ENCODE results near the gene MDFIC2.
"Not testable (repeated sequence)": the region's sequence is repeated elsewhere in the genome, so short reads cannot be mapped to it uniquely, and the experiment has no call there.

The MDFIC2 gene

DNA sequence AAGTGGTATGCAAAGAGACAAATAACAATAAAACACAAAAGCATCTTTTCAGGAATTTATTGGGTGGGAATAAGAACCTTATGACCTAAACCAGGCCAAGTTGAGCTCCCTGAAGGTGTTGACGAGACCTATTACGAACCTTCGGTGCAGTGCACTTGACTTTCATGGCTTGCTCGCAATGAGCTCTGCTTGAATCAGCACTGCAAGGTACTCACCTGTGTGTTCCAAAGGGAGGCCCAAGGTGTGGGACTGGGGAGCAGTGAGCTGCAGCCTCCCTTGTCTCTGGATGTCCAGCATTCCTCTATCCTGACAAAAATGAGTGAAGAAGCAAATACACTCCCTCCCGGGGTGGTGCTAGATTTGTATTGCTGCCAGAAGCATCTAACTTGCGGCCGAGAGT is at the start of gene MDFIC2:
Gene MDFIC2 (minus strand): TSS at position 303 of the 400 bp plus-strand sequence. CDS start 665 bp downstream, outside the sequence.
- DNase-seq (ENCODE audit: low spot score), result no peak

DNA sequence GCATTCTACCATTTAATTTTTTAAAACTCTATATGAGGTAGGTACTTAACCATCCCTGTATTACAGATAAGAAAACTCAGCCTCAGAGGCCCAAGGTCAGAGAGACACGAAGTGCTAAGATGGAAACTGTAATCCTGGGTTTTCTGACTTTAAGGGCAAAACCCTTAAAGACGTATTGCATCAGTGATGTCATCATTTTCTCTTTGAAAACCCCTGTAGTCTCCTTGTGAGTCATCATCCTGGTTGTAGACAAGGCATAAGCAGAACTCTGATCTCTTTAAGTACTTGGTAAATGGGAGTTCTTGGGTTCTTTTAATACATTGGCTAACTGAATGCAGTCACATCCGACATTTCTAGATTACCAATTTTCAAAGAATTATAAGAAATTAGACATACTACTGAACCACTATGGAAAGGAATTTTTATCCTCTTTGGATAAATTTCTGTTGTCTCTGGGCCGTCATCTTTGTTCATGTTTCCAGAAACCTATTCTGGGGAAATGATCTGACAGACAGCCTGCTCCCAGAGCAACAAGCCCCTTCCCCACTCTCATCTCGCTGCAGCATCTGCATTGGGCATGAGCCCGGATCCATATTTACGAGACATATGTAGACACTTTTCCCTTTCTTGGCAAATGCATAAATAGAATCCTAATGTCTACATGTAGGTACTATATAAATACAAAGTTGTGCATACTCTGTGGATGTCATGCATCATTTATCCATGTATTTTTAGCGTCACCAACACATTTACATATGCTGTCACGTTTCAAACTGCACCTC is 48.7 kb upstream of the MDFIC2 start:
- DNase-seq (ENCODE audit: low spot score), result no peak

DNA sequence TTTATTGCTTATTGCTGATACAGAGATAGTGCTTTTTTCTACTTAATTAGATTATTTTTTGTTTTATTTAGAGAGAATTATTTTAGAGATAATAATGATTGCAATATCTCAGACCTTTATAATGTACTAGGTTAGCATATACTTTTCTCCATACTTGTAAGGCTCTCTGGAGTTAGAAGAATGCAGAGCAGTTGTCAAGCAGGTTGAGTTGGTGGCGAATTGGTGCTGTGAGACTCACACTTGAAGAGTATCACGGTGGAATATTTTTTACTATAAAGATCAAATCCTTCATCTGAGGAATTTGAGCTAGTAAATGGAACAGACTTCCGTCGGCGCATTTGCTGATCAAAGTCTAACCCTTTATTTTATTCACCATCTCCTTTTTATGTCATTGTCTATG is 47.3 kb upstream of the MDFIC2 start:
- DNase-seq (ENCODE audit: low spot score), result no peak

- DNase-seq (ENCODE audit: low spot score), result no peak
Observed at GRCh38 chr3:70358978-70359580, 46.6 kb upstream of the MDFIC2 start.

DNA sequence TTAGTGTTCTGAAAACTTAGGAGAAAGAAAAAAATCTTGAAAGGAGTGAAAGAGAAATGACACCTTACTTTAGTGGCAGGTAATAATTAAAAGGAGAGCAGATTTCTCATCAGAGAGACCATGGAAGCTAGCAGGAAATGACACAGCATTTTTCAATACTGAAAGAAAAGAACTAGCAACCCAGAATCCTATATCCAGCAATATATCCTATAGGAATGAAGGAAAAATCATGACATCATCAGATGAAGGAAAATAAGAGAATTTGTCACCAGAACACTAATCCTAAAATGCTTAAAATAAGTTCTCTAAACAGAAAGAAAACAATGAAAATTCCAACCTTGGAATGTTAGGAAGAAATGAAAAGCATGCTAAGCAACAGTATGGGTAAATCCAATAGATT is 39.8 kb upstream of the MDFIC2 start:
- DNase-seq (ENCODE audit: low spot score), result no peak

- no peak for DNase-seq (ENCODE audit: low spot score)
Observed at GRCh38 chr3:70342149-70342548, 29.7 kb upstream of the MDFIC2 start.

GRCh38 chr3:70336885-70337284 is 24.4 kb upstream of the MDFIC2 start:
- DNase-seq (ENCODE audit: low spot score), result not testable (repeated sequence)

DNA sequence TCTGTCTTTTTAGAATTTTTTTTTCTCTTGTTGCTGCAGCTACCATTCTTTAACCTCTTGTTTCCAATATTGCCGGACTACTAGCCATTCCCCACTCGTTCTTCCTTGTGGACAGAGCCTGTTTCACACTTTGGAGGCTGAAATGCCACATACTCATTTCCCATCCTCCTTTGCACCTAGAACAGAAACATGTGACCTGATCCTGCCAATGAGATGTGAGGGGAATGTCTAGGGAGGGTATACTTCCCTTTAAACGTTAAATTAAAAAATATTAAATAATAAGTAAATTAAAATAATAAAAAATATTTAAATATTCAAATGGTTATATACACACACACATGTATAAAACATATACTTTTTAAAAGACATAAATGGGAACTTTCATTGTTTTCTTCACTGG is 20.6 kb upstream of the MDFIC2 start:
- no peak for DNase-seq (ENCODE audit: low spot score)

GRCh38 chr3:70315021-70315420 is 2.6 kb upstream of the MDFIC2 start:
- no peak for DNase-seq (ENCODE audit: low spot score)

- no peak for DNase-seq (ENCODE audit: low spot score)
Observed at GRCh38 chr3:70310809-70311208, 1.6 kb downstream of the MDFIC2 start.

DNA sequence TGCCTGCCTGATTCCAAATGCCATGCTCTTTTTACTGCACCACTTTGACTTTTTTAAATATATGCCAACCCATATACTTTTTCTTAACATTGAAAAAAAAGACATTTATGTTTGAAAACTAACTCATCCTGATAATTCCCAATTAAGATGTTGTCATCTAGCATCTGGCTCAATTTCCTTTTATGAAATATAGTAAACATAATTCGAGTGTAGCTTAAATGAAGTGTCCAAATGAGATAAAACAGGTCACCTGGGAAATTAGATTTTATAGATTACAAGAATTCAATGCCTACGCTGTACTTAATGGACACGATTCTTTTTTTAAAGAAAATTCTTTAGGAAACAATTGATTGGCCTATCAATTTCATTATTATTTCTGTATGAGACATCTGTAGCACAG is 2.8 kb downstream of the MDFIC2 start:
- DNase-seq (ENCODE audit: low spot score), result no peak

GRCh38 chr3:70308760-70309159 is 3.7 kb downstream of the MDFIC2 start:
- no peak for DNase-seq (ENCODE audit: low spot score)

DNA sequence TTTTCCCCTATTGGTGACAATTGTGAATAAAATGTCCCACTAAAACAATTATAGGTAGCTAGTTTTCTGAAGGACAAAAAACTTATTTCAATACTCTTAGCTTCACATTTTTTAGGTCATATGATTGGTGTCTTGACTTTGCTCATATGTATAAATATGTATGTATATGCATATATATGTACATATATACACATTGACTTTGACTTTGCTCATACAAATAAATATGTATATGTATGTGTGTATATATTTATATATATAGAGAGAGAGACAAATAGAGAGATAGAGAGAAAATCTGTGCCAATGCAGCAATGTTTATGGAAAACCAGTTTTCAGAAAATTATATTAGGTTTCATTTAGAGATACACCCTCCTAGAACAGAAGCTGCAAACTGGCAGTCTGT is 5.7 kb downstream of the MDFIC2 start:
- no peak for DNase-seq (ENCODE audit: low spot score)

GRCh38 chr3:70298385-70298784 is 14.1 kb downstream of the MDFIC2 start:
- no peak for DNase-seq (ENCODE audit: low spot score)

GRCh38 chr3:70291097-70291482 is 21.3 kb downstream of the MDFIC2 start:
- no peak for DNase-seq (ENCODE audit: low spot score)

- DNase-seq (ENCODE audit: low spot score), result not testable (repeated sequence)
Observed at GRCh38 chr3:70290431-70291096, 21.9 kb downstream of the MDFIC2 start.

- DNase-seq (ENCODE audit: low spot score), result no peak
Observed at GRCh38 chr3:70281663-70282062, 30.8 kb downstream of the MDFIC2 start.

GRCh38 chr3:70277304-70277703 is 35.1 kb downstream of the MDFIC2 start:
- DNase-seq (ENCODE audit: low spot score), result no peak

- DNase-seq (ENCODE audit: low spot score), result no peak
Observed at GRCh38 chr3:70276901-70277300, 35.5 kb downstream of the MDFIC2 start.

DNA sequence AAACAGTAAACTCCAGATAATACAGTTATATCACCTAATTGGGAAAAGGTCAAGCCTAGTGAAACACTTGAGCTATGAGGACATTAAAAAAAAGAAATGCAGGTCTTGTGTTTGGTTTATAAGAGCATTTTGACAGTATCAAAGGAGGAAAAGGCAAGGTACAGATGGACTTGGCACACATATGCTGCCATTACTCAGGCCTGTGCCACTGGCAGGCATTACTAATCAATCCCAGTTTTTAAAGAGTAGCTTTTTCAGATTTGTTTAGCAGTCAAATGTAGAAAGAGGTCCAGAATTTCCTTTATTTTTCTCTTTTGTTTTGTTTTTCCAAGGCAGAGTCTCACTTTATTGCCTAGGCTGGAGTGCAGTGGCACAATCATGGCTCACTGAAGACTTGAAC is 38.9 kb downstream of the MDFIC2 start:
- DNase-seq (ENCODE audit: low spot score), result no peak

GRCh38 chr3:70272798-70273197 is 39.6 kb downstream of the MDFIC2 start:
- DNase-seq (ENCODE audit: low spot score), result no peak

GRCh38 chr3:70264122-70264780 is 48.2 kb downstream of the MDFIC2 start:
- DNase-seq (ENCODE audit: low spot score), result no peak

DNA sequence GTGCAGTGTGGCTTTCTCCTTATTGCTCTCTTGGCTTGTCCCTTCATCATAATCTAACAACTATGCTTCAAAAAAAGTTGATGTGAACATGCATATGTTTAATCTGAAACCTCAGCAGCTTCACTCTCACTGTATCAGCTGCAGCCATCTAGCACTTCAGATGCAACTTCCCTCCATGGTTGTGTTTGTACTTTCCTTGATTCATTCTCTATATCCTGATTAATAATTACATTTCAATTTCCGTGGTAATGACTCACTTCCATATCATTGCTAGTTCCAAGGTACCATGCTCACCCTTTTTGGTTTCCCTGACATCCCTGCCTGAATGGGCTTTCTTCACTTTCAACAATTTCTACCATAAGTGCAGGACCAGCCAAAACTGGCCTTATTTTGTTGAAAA is 51.2 kb downstream of the MDFIC2 start:
- no peak for DNase-seq (ENCODE audit: low spot score)
